Left kidney (tissue), 2 donors: ENCODE data around the gene HLA-F. TPM values are rescaled to one million over a fixed set of nuclear protein-coding genes. Genes with fewer than 3 reads are reported as not detected.

ENCODE experiments used
- DNase-seq: peaks from one replicate; pipeline ENCODE4 v3.0.0-alpha.2; 2013
- polyA plus RNA-seq: library from polyadenylated mRNA; unstranded; fragments of 120-200 nt; gene quantifications from one replicate; pipeline ENCODE4 v1.2.1, GENCODE V29; 2013; ENCODE audit not compliant: insufficient read length

Gene HLA-F
- polyA plus RNA-seq, 1 donor: 5.0 TPM

- DNase-seq: no peak
These were observed 19.8 kb downstream of the HLA-F start for GRCh38 chr6:29743025-29743424.

- DNase-seq: no peak
These were observed 20.3 kb downstream of the HLA-F start for GRCh38 chr6:29743568-29743967.

GRCh38 chr6:29744131-29744530, 20.9 kb downstream of the HLA-F start:
- no peak for DNase-seq

- DNase-seq: no peak
These were observed 21.4 kb downstream of the HLA-F start for GRCh38 chr6:29744621-29745020.

GRCh38 chr6:29745386-29745785, 22.2 kb downstream of the HLA-F start:
- no peak for DNase-seq

GRCh38 chr6:29745855-29746449, 22.7 kb downstream of the HLA-F start:
- no peak for DNase-seq

- DNase-seq: no peak
These were observed 23.8 kb downstream of the HLA-F start for GRCh38 chr6:29746846-29747687.

- no peak for DNase-seq
These were observed 24.5 kb downstream of the HLA-F start for GRCh38 chr6:29747688-29748250.

- DNase-seq: peak; percentile 83
These were observed 25.4 kb downstream of the HLA-F start for GRCh38 chr6:29748391-29749307.

GRCh38 chr6:29749308-29749662, 26.1 kb downstream of the HLA-F start:
- no peak for DNase-seq

- no peak for DNase-seq
These were observed 26.4 kb downstream of the HLA-F start for GRCh38 chr6:29749668-29750067.

GRCh38 chr6:29750709-29751108, 27.5 kb downstream of the HLA-F start:
- DNase-seq: no peak

- no peak for DNase-seq
These were observed 28.2 kb downstream of the HLA-F start for GRCh38 chr6:29751480-29751879.

GRCh38 chr6:29752451-29753308, 29.4 kb downstream of the HLA-F start:
- DNase-seq: peak; percentile 71

GRCh38 chr6:29753309-29753644, 30.0 kb downstream of the HLA-F start:
- DNase-seq: no peak

GRCh38 chr6:29755295-29755871, 32.1 kb downstream of the HLA-F start:
- no peak for DNase-seq

GRCh38 chr6:29757282-29757681, 34.0 kb downstream of the HLA-F start:
- DNase-seq: no peak

GRCh38 chr6:29757701-29758293, 34.6 kb downstream of the HLA-F start:
- DNase-seq: no peak

GRCh38 chr6:29758761-29759160, 35.5 kb downstream of the HLA-F start:
- DNase-seq: no peak

- DNase-seq: no peak
These were observed 36.2 kb downstream of the HLA-F start for GRCh38 chr6:29759457-29759856.

GRCh38 chr6:29760328-29760727, 37.1 kb downstream of the HLA-F start:
- no peak for DNase-seq
